Thoracic aorta (tissue), 2 donors: ENCODE data around the gene DNM3. TPM values are rescaled to one million over a fixed set of nuclear protein-coding genes. Genes with fewer than 3 reads are reported as not detected.

ENCODE experiments used
- ATAC-seq: fragments of 150-250 bp; one replicate; pipeline ENCODE4 v1.8.0; 2017; ENCODE audit warnings: low read depth; ENCODE audit not compliant: insufficient number of reproducible peaks, low FRiP score
- DNase-seq: peaks from one replicate; pipeline ENCODE4 v3.0.0-alpha.2; 2020; ENCODE audit warnings: low spot score
- H3K27ac ChIP-seq, 2 donors: fragments of 200-600 bp; sonication (generic); 1 replicate in 1 of 2; 2 replicates in 1 of 2; pipeline ENCODE4 v1.5.1; 2016; ENCODE audit warnings: mild to moderate bottlenecking in 2 of 2, moderate library complexity in 2 of 2
- H3K27me3 ChIP-seq: fragments of 200-600 bp; sonication (generic); replicated peaks from 2 replicates; pipeline ENCODE4 v1.6.0; 2016; ENCODE audit warnings: mild to moderate bottlenecking; ENCODE audit not compliant: insufficient read depth
- H3K36me3 ChIP-seq: fragments of 200-600 bp; sonication (generic); one replicate; pipeline ENCODE4 v1.5.1; 2016
- H3K4me1 ChIP-seq, 2 donors: fragments of 200-600 bp; sonication (generic); 1 replicate in 1 of 2; 2 replicates in 1 of 2; pipeline versions ENCODE4 v1.5.1 to v1.6.0; 2016; ENCODE audit warnings: low read depth in 2 of 2, mild to moderate bottlenecking in 1 of 2; ENCODE audit not compliant: control insufficient read depth in 1 of 2
- H3K4me3 ChIP-seq: fragments of 200-600 bp; sonication (generic); 2 replicates; pipeline ENCODE4 v1.5.1; 2016; ENCODE audit warnings: mild to moderate bottlenecking
- H3K9me3 ChIP-seq: fragments of 200-600 bp; sonication (generic); 2 replicates; pipeline ENCODE4 v1.5.1; 2016
- total RNA-seq, 2 donors: library from RNA; depleted of rRNA; stranded (reverse); fragments of >200 nt; gene quantifications; one replicate each; pipeline versions ENCODE4 v1.1.0 to v1.2.3, GENCODE V29; 2016
- TF ChIP-seq, protein P1 (sequence below): fragments of 200-600 bp; sonication (generic); IDR thresholded peaks from one replicate; pipeline ENCODE4 v1.5.1; 2019; ENCODE audit warnings: antibody characterized with exemption

Gene DNM3
- total RNA-seq, 2 donors from 2014 or later = 5.8 to 7.5 TPM

DNA sequence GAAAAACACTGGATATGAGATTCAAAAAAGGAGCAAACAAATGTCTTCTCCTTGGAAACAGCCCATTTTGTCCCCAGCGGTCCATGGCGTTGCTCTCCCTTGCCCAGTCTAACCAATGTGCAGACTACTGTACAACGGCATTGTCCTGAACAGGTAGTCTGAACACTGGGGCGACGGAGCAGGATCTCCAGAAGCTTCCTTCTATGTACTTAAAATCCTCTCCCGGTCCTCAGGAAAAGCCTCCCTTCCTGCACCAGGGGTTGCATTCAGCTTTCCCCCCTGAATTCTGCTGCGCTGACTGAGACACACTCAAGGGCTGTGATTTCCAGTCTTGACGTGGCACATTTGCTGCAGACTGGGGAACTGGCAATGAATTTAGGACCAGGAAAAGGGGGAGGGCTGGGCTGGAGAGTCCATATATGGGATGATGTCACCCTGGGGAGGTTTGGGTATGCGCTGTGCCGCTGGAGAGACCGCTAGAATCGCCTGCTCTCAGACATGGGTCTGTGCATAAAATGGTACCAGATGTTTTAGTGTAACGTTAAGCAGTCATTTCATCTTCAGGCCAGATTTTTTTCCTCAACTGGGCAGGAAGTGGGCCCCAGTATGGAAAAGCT lies 303.3 kb downstream of the DNM3 start:
- no peaks in the 10 kb centered on the region for H3K36me3 ChIP-seq
- ATAC-seq (peak; percentile 93), DNase-seq (peak; percentile 84)
- peak overlapping the region; percentile 89 to 93 for H3K27ac ChIP-seq
- peak overlapping the region; percentile 84 for H3K4me3 ChIP-seq
- H3K27me3 ChIP-seq = no peaks in the 10 kb centered on the region
- TF ChIP-seq, protein P1, sequence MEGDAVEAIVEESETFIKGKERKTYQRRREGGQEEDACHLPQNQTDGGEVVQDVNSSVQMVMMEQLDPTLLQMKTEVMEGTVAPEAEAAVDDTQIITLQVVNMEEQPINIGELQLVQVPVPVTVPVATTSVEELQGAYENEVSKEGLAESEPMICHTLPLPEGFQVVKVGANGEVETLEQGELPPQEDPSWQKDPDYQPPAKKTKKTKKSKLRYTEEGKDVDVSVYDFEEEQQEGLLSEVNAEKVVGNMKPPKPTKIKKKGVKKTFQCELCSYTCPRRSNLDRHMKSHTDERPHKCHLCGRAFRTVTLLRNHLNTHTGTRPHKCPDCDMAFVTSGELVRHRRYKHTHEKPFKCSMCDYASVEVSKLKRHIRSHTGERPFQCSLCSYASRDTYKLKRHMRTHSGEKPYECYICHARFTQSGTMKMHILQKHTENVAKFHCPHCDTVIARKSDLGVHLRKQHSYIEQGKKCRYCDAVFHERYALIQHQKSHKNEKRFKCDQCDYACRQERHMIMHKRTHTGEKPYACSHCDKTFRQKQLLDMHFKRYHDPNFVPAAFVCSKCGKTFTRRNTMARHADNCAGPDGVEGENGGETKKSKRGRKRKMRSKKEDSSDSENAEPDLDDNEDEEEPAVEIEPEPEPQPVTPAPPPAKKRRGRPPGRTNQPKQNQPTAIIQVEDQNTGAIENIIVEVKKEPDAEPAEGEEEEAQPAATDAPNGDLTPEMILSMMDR = no peak
- H3K9me3 ChIP-seq = no peaks in the 10 kb centered on the region
- H3K4me1 ChIP-seq = peaks cover 3 to 17% of the 10 kb centered on the region in 2 donors

DNA sequence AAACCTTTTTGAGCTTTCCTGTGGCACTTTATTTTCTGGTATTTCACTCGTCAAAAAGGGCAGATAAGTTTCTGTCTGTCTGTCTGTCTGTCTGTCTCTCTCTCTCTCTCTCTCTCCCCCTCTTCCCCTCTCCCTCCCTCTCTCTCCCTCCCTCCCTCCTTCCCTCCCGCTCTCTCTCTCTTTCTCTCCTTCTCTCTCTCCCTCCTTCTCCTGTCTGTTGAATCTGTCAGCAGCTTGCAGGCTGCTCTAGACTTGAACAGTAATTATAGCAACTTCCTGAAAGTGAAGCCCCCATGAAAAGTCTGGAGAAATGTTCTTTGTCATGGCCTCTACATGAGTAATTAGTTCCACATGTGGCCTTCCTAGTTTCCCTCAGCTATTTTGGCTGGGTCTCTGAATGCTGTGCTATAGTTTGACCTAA lies 303.9 kb downstream of the DNM3 start:
- DNase-seq = no peak
- H3K9me3 ChIP-seq = no peaks in the 10 kb centered on the region
- peak overlapping the region; percentile 84 for H3K4me3 ChIP-seq
- ATAC-seq = peak; percentile 41
- H3K27me3 ChIP-seq = no peaks in the 10 kb centered on the region
- no peaks in the 10 kb centered on the region for H3K36me3 ChIP-seq
- H3K27ac ChIP-seq = peak overlapping the region; percentile 89 to 93
- TF ChIP-seq, protein P1 = no peak
- H3K4me1 ChIP-seq = peaks cover 3 to 16% of the 10 kb centered on the region in 2 donors

DNA sequence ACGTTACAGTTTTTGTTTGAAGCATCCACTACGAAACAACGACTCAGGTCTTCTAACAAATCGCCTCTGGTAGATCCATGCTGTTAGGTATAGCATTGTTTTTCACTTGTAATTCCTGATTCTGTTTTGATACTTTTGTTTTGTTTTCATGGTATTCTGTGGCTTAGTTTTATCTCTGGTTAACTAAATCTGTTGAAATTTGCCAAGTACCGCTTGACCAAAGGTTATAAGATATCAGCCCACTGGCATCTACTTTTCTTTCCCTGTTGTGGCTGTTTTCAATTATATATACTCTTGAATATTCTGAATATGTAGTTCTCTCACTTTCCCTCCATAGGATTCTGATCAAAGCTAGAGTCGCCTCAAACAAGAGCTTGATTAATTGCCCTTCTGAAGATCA lies 304.4 kb downstream of the DNM3 start:
- ATAC-seq (no peak), DNase-seq (no peak)
- TF ChIP-seq, protein P1 = no peak
- Histone ChIP-seq H3K9me3 (no peaks in the 10 kb centered on the region), H3K4me3 (peak overlapping the region; percentile 84), H3K27me3 (no peaks in the 10 kb centered on the region), H3K36me3 (no peaks in the 10 kb centered on the region), H3K4me1 (peaks cover 3 to 16% of the 10 kb centered on the region in 2 donors), H3K27ac (peak overlapping the region; percentile 89 to 93)

DNA sequence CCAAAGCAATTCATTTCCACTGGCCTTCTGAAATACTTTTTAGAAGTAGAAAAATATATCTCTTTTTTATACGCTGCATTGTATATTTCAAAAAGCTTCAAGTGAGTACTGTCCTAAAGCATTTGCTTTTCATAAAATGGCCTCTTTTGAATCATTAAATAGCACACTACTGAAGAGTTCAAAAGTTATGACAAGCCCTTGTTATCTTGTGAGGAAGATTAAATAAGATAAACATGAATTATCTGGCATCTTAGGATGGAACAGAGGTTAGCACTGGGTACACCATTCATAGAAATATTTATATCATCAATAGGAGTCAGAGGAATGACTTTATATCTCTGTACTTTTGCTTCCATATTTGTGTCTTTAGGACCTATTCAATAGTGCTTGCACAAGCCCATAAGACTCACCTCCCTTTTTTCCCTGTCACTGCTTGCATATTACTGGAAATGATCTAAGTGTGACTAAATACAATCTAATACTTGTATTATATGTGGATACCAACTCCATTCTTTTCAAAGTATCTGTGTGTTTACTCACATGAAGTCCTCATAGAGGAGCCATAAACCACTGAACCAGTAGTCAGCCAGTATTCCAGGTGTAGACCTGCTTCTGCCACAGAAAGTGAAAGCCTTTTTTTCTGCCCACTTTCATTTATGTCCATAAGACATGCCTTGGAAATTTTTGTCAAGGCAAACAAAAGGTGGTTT lies 305.0 kb downstream of the DNM3 start:
- H3K4me1 ChIP-seq = peaks cover 3 to 16% of the 10 kb centered on the region in 2 donors
- no peaks in the 10 kb centered on the region for H3K27me3 ChIP-seq
- no peaks in the 10 kb centered on the region for H3K36me3 ChIP-seq
- TF ChIP-seq, protein P1 = no peak
- peak overlapping the region; percentile 89 to 93 for H3K27ac ChIP-seq
- ATAC-seq (no peak), DNase-seq (no peak)
- no peak overlapping the region for H3K4me3 ChIP-seq
- H3K9me3 ChIP-seq = no peaks in the 10 kb centered on the region

DNA sequence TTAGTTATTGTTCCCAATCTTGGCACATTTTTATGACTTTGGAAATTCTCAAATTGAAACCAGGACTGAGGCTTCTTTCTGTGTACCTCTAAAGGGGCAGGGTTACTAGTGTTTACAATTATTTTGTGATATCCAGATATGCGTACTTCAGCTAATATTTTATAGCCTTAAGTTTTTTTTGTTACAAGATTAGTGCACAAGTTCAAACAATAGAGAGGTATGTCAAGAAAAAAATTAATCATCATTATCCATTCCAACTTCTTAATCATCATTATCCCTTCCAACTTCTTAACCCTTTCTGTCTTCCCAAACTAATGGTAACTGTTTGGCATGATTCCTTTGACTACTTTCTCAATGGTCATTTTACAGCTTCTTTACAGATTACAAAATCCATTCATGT lies 306.2 kb downstream of the DNM3 start:
- Histone ChIP-seq H3K4me1 (peaks cover 3 to 16% of the 10 kb centered on the region in 2 donors), H3K36me3 (no peaks in the 10 kb centered on the region), H3K27me3 (no peaks in the 10 kb centered on the region), H3K9me3 (no peaks in the 10 kb centered on the region), H3K27ac (no peak overlapping the region), H3K4me3 (no peak overlapping the region)
- DNase-seq (no peak), ATAC-seq (no peak)
- TF ChIP-seq, protein P1 = no peak
